Measurements from ENCODE around the gene ZNF597.

Gene ZNF597

GRCh38 chr16:3431779-3432219 is 11.5 kb downstream of the ZNF597 start:
- H3K27ac ChIP-seq = no peak overlapping the region
- TF ChIP-seq, protein P1, sequence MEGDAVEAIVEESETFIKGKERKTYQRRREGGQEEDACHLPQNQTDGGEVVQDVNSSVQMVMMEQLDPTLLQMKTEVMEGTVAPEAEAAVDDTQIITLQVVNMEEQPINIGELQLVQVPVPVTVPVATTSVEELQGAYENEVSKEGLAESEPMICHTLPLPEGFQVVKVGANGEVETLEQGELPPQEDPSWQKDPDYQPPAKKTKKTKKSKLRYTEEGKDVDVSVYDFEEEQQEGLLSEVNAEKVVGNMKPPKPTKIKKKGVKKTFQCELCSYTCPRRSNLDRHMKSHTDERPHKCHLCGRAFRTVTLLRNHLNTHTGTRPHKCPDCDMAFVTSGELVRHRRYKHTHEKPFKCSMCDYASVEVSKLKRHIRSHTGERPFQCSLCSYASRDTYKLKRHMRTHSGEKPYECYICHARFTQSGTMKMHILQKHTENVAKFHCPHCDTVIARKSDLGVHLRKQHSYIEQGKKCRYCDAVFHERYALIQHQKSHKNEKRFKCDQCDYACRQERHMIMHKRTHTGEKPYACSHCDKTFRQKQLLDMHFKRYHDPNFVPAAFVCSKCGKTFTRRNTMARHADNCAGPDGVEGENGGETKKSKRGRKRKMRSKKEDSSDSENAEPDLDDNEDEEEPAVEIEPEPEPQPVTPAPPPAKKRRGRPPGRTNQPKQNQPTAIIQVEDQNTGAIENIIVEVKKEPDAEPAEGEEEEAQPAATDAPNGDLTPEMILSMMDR (IDR thresholded peaks at IDR 0.05) = no peak
- TF ChIP-seq ZFX (IDR thresholded peaks at IDR 0.05; ENCODE audit: borderline replicate concordance) = no peak

- TF ChIP-seq, protein P1 (IDR thresholded peaks at IDR 0.05) = no peak
- TF ChIP-seq ZFX (IDR thresholded peaks at IDR 0.05; ENCODE audit: borderline replicate concordance) = no peak
- no peak overlapping the region for H3K27ac ChIP-seq
These were observed 29.4 kb downstream of the ZNF597 start for GRCh38 chr16:3413730-3414379.

DNA sequence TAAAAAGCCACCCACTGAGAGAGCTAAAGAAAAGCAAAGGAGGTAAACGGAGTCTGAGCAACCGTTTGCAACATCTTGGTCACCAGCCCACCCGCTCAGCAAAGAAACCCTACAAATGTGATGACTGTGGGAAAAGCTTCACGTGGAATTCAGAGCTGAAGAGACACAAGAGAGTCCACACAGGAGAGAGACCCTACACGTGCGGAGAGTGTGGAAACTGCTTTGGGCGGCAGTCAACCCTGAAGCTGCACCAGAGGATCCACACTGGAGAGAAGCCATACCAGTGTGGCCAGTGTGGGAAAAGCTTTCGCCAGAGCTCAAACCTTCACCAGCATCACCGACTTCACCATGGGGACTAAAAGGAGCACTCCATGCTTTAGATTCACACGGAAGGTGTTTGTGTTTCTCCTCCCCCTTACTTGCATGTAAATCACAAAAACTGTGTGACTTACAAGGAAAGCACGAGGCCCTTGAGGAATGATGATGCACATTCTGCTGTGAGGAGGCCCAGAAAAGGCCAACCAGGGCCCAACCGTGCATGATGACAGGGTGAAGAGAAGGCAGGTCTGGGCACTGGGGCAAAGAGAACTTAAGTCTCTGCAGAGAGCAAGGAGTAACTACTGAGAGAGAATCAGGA is 34.6 kb downstream of the ZNF597 start:
- no peak for TF ChIP-seq ZFX (IDR thresholded peaks at IDR 0.05; ENCODE audit: borderline replicate concordance)
- TF ChIP-seq, protein P1 (IDR thresholded peaks at IDR 0.05) = no peak

DNA sequence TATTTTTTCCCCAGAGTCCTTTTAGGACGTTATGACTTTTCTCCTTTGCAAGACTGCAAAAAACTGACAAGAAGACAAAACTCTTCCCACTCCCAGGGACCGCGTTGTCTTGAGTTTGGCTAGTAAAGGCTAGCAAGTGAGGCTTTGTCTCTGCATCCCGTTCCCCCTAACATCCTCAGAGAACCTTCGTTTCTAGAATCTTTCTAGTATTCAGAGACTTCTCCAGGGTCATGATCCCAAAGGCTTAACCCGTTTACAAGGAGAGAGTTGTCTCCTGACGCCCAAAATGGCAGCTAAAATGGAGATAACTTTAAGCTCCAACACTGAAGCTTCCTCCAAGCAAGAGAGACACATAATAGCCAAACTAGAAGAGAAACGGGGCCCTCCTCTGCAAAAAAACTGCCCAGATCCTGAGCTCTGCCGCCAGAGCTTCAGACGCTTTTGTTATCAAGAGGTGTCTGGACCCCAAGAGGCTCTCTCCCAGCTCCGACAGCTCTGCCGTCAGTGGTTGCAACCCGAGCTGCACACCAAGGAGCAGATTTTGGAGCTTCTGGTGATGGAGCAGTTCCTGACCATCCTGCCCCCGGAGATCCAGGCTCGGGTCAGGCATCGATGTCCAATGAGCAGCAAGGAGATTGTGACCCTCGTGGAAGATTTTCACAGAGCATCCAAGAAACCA is 41.4 kb downstream of the ZNF597 start:
- peak overlapping the region; percentile 81 for H3K27ac ChIP-seq
- TF ChIP-seq, protein P1 (IDR thresholded peaks at IDR 0.05) = no peak
- no peak for TF ChIP-seq ZFX (IDR thresholded peaks at IDR 0.05; ENCODE audit: borderline replicate concordance)

More for the DNA sequence above, 34.6 kb downstream of the ZNF597 start:
- no peak overlapping the region for H3K27ac ChIP-seq

- H3K27ac ChIP-seq = peak within 1 kb of the TSS; percentile 81
- TF ChIP-seq, protein P1 (IDR thresholded peaks at IDR 0.05) = no peak
- TF ChIP-seq ZFX (IDR thresholded peaks at IDR 0.05; ENCODE audit: borderline replicate concordance) = no peak
These were observed 42.3 kb downstream of the ZNF597 start, which contains the start of the genes ZNF174 and ZSCAN32 for GRCh38 chr16:3400779-3401688. TSS of gene ZNF174 (plus strand) at chr16:3401215. CDS start at chr16:3402005, 790 bp downstream. TSS of gene ZSCAN32 (minus strand) at chr16:3401004. CDS start at chr16:3397557, 3,447 bp downstream.

- H3K27ac ChIP-seq = peak overlapping the region; percentile 81
- TF ChIP-seq, protein P1 (IDR thresholded peaks at IDR 0.05) = no peak
- TF ChIP-seq ZFX (IDR thresholded peaks at IDR 0.05; ENCODE audit: borderline replicate concordance) = no peak
These were observed 42.9 kb downstream of the ZNF597 start for GRCh38 chr16:3400446-3400778.

Measured in 22Rv1 (cell line).